Stomach (tissue), 4 donors: ENCODE measurements around the gene HDGFL3.

ENCODE experiments used
- CTCF ChIP-seq, 7 experiments: fragments of 450-650 bp in 4 of 7; fragments of 200-600 bp in 3 of 7; sonication (generic) in 3 of 7; IDR thresholded peaks; one replicate each; pipeline ENCODE4 v1.5.1; 2016 to 2019; ENCODE audit warnings: antibody characterized with exemption in 7 of 7, control low read depth in 2 of 7, mild to moderate bottlenecking in 1 of 7
- EP300 ChIP-seq: sonication (generic); formaldehyde crosslinking; IDR thresholded peaks from one replicate; pipeline ENCODE4 v1.6.1; 2017; ENCODE audit warnings: antibody characterized with exemption
- POLR2AphosphoS5 ChIP-seq, 3 donors: sonication (generic); formaldehyde crosslinking; IDR thresholded peaks; one replicate each; pipeline ENCODE4 v1.6.1; 2016; ENCODE audit warnings: antibody characterized with exemption in 3 of 3

GRCh38 chr15:83203543-83203942 is 4.1 kb downstream of the HDGFL3 start:
- TF ChIP-seq CTCF (IDR thresholded peaks at IDR 0.05) = no peak
- no peak for TF ChIP-seq EP300
- no peak for TF ChIP-seq POLR2AphosphoS5 (IDR thresholded peaks at IDR 0.05)
